GM19467 (cell line): ENCODE results near the gene TASP1.

Experiments used
- ATAC-seq: cut with Tn5 transposase; IDR thresholded peaks from one replicate; pipeline ENCODE4 v1.9.1; 2021; ENCODE audit warnings: mild to moderate bottlenecking, moderate library complexity; ENCODE audit not compliant: unreplicated experiment

The TASP1 gene

DNA sequence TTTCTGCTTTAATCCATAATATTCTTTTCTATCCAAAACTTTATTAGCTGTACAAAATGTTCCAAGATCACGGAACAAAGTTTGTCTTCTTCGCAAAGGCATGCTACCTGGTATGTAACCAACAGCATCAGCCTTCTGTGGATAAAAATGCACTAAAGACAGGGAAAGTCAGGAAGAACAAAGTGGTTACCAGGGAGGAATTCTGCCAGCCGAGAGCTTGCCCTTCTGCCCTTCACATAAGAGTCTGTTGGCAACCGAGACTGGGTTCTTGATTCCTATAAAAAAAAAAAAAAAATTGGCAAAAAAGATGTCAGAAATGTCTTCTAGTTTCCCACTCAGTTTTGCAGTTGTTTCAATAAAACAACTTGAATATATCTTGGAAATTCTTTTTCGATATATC lies 58.0 kb downstream of the TASP1 start:
- ATAC-seq: no peak

DNA sequence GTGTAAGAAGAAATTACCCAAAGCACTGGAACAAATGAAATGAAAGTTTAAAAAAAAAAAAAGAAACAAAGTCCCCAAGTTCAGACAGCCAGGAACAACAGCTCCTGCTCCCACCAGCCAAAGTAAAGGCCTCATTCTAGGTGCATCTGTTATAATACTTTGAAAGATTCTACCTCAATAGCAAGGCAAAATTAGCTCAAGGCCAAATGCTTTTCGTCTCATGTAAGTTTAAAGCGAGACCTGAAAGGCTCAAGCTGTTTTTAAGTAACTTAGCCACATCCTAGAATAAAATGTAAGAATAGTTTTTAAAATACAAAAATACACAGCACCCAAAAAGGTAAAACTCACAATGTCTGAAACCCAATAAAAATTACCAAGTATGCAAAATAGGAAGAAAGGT lies 64.7 kb downstream of the TASP1 start:
- no peak for ATAC-seq

DNA sequence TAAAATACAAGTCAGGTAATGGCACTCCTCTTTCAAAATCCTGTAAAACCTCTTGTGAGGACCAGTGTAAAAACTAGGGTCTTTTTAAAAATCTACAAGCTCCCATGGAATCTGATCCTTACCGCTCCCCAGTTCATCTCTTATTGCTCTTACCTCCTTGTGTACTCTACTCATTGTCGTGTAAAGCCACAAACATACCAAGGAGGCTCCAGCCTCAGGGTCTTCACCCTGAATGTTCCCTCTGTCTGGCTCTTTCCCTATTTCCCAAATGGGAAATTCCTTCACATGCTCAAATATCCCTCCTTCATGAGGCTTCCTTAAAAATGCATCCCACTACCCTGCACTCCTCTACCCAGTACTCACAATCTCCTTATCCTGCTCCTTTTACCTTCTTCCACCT lies 67.1 kb downstream of the TASP1 start:
- no peak for ATAC-seq

DNA sequence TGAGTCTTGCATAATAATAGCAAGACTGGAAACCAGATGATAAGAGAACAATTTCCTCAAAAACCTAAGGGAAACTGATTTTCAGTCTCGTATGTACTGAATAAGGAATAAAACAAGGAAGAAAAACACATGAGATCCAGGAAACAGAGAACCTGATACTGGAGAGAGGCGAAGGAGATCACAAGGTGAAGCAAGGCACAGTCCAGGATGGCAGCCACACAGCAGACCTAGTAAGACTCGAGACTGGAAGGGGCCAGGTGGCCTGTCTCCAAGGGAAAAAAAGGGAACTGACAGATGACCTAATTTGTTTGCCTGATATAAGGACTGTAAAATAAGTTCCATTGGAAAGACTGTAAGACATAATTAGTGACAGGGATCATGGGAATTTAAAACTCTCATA lies 71.1 kb downstream of the TASP1 start:
- ATAC-seq: no peak

DNA sequence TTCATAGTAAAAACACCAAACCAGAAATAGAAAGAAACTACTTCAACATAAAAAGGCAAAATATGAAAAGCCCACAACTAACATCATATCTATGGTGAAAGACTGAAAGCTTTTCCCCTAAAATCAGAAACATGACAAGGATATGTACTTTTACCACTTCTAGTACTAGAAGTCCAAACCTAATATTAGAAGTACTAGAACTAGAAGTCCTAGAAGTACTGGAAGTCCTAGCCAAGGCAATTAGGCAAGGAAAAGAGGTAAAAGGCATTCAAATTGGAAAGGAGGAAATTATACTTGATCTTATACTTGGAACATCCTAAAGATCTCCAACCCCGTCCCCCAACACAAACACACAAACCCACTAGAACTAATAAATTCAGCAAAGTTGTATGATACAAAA lies 74.9 kb downstream of the TASP1 start:
- ATAC-seq: no peak

DNA sequence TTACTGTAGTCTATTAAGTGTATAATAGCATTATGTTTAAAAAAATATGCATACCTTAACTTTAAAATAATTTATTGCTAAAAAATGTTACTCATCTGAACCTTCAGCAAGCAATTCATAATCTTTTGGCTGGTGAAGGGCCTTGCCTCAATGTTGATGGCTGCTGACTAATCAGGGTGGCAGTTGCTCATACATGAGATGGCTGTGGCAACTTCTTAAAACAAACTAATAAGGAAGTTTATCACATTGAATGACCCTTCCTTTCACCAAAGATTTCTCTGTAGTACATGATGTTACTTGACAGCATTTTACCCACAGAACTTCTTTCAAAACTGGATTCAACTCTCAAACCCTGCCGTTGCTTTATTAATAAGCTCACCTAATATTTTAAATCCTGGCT lies 84.0 kb downstream of the TASP1 start:
- ATAC-seq: no peak

DNA sequence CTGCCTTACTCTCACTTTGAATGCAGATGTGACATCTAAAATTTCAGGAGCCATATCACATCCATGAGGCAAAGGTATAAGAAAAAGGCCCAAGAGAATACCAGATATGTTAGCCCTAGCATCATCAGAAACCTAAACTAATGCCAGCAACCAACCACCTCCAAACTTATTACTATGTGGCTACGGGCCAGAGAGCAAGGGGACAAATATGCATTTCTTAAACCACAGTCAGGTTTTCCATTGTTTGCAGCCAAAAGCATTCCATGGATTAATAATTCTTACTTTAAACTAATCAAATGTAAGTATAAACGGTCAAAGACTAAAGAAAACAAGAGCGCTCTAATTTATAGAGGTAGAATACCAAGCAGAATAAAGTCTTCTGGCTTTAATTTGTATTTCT lies 84.7 kb downstream of the TASP1 start:
- no peak for ATAC-seq

DNA sequence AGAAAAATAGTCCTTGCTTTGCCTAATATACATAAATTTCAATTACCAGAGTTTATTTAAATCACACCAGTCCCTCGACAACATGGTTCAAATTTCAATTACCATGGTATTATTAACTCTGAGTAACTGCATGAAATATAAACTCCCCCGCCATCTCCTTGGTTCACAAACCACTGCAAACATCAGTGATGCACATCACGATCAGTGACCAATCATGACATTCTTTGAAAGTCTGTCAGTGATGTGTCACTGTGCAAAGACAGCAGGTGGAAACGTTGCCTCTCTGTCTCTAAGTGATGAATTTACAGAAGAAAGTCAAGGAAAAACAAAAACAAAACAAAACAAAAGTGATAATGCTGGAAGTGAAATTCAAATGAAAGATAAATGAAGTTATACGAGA lies 86.7 kb downstream of the TASP1 start:
- ATAC-seq: no peak

DNA sequence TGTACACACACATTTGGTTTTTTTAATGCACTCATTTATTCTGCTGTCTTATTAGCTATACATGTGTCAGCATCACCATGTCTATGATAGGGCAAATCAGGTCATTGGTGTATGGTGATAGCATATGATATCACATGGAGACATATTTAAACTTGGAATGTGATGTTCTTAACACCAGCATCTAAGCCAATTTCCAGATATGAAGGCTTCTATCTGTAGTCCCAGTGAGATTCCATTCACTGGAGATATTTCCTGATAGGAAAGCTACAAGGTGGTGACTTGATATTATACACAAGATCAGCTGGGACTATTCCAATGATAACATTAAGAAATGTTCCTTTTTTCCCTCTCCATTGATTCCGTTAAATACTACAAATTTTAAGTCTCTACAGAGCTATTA lies 89.3 kb downstream of the TASP1 start:
- no peak for ATAC-seq

DNA sequence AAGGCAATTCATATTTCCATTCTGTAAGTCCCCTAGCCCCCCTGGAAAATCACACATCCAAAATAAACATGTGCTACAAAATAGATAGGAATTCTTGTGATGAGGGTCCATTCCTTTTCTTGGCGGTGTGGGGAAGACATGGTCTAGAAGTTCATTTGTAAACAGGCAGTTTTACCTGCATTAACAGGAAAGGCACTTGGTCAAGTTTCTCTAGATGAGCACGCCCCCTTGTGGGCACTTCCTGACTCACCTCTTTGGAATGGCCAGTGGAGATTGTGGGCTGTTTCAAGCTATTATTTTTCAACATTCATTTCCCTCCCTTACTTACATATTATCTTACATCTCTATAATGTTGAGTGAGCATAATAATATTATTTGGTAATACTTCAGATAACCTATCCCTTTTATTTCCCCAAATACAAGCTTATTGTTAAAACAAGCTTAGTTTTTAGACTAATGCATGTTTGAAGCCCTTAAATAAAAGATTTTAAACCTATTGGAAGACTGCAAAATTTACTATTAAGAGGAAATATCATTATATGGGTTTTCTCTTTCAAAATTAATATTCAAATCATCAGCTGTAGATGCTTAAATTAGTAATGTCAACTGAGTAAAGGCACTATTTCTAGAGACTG lies 92.1 kb downstream of the TASP1 start:
- ATAC-seq: peak; percentile 80

DNA sequence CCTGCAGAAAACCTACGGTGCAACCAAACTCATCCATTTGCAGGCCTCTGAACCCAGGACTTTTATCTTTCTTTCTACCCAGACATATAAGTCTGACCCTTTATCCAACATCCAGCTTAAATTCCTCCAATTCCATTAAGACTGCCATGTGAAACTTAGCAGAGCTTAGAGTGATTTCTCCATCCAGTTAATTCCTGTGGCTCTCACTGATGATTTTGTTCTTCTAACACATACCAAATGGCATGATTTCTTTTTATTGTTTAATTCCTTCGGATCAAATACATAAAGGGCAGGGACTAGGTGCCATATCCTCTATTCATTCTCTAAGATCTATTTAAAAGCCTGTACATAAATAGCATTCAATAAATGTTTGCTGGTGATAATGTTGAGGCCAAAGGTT lies 92.9 kb downstream of the TASP1 start:
- ATAC-seq: no peak

DNA sequence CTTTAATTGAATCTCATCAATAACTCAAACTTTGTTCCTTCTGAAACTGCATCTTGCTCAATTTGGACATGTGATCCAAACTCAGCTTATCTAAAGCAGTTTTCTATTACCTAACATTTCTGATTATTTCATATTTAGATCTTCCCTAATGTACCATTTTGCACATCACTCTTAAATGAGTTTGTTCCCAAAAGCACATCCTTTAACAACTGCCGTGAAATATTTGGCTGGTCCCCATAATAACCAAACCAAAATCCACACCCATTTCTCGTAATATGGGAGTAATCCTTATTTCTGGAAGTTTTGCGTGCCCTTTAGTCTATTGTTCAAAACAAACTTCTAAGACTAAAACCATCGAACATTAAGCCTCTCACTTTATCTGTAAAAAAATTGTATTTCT lies 94.9 kb downstream of the TASP1 start:
- ATAC-seq: no peak

DNA sequence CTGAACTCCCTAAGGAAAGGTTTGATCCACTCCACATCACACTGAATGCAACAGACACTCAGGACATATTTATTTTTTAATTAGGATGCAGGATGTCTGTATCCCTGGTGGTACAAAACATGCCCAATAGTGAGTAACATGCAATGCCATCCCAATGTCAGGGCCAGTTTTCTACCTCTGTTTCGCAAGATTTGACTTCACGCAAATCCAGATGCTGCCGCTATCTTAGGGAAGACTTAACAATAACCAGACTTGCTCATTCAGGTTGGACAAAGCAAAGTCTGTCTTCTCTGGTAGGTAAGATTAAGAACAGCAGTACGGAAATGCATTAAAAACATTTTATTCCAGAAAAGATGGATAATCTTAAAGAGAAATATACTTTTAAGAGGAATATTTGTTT lies 103.1 kb downstream of the TASP1 start:
- ATAC-seq: no peak

DNA sequence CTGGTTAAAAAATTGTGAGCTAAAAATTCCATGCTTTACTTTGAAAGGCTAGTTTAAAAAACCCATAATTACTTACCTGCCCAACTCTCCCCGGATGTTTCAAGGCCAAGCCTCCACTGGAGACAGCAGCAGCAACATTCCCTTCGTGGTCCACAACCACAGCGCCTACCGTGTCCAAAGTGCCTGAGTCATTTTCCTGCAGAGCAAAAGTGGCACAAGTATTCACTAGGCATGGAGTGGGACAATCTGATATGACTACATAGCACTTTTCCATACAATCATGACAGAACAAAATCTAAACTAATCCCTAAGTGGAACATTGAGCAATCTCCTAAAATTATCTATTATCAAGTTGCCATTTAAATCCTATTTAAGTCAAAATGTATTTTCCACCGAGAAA lies 104.8 kb downstream of the TASP1 start:
- ATAC-seq: no peak

DNA sequence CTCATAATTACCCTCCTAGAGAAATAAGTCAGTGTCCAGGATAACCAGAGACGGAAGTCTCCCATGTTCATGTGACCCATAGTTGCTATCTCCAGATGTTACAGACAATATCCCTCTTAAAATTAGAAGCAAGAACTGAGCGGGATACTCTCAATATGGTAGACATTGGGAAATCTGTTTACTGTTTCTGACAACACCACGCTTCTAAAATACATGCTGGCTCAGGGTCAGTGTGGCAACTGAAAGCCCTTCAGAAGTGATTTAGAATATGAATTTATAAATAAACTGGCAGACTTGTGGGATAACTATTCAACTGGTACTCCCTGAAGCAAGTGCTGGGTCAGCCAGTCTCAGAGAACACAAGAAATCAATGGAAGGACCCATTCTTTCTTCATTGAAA lies 108.6 kb downstream of the TASP1 start:
- no peak for ATAC-seq

DNA sequence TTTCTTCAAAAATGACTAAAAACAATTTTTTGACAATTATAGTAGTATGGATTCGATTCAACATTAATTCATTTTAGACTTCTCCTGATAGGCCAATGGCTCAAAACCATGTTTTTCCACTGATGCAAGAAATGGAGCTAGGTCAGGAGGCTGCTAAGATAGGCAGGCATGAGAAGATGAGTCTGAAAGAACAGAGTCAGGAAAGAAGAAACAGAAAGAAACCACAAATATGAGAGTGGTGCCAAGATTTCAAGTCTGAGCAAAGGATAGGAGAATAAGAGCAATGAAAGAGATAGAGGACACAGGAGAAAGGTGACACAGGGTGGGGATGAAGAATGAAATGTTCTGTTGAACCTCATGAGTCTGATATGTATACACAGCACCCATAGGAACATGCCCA lies 112.2 kb downstream of the TASP1 start:
- no peak for ATAC-seq

DNA sequence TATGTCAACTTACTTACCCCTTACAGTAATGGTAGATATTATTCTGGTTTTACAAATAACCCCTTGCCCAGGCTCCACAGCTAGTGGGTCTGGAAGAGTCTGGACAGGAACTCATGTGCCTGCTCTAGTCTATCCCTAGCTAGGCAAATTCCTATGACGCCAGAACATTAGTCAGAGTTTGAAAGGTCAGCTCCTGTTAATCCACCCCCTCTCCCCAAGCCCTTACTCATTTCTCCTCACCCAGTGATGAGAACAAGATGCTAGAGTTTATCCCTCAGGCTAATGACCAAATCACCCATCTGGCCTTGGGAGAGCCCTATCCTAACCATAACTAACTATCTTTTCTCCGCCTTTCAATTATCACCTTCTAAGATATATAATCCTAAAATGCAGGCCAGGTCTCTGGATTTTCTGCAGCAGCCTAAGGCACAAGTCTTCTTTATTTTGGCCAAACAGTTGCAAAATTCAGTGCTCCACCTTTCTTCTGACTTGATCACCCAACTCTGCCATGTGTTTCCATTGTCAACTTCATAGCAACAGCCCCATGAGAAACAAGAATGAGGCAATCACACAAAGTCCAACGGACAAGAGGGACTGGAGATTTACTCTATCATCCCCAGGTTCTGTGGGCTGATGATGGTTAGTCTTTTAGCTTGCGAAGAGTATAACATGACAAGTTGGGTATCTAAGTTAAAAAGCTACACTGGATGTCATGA lies 113.3 kb downstream of the TASP1 start:
- ATAC-seq: no peak

DNA sequence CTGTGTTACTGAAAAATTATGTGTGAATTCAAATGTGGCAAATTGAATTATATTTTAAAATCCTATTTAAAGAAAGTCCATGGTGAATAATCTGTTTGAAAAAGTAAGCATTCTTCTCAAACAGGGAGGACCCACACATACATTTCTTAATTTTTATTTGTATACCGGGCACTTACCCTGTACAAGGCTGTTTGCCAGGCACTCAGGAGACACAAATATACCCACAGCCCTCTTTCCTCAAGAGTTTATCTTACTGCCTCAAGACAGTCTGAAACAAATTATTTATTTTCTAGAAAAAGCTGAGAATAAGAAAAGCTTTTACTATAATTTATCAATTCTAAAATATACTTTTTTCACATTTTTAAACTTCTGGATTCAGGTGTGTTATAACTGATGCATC lies 114.4 kb downstream of the TASP1 start:
- ATAC-seq: no peak

DNA sequence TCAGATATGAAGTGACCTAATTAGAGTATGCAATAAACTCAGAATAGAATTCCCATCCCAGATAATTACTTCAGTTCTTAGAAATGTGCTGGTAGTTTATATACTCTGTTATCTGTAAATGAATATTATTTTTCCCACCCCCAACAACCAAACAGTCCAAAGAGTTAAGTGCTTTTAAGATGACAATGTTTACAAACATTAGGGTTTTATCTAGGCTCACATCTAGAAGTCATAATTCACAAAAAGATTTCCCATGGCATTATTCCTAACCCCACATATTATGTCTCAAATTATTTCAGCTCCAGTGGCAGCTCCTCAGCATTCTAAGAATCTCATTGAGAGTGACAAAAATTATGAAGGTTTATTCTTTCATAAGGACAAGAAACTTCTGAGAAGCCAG lies 120.9 kb downstream of the TASP1 start:
- no peak for ATAC-seq

DNA sequence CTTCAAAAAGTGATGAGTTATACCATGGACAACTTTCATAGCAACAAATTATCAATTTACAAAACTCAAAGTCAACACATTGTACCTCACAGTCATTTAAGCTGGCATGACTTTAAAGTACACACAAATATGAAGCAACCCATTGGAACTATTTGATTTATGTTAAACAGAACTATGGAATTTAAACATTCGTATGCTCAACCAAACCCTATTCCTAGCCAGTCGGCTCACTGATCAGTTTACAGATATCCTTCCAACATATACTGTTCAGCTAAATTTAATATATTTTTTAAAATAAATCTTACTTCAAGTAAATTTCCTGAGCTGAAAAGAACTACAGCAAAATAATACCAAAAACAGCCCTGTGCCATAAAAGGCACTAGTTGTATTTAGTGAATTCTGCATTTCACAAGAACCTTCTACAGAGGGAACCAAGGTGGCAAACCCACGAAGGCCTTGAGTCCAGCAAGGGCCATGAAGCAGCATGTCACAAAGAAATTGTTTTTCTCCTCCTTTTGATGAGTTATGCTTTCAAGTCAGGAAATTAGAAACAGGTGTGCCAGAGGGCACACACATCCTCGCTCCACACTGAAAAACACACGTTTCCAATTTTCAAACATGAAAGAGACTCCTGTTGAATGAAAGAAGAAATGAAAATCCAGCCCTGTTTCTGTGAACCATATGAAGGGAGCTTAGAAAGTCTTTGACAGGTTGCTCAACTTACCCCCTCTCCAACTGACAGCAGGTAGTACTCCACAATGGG lies 122.8 kb downstream of the TASP1 start:
- no peak for ATAC-seq

DNA sequence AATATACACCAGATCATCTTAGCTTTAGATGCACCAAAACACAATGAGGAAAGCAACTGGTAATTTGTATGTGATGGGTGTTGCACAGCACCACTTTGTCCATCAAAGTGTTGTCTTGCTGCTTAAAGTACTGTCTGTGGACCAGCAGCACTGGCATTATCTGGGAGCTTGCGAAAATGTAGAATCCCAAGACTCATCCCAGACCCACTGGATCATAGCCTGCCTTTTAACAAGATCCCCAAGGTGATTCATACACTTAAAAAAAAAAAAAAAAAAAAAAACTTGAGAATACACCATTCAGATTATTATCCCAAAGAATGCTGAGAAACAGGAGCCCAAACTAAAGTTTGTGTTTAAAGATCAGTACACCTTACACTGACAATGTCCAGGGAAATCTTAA lies 123.4 kb downstream of the TASP1 start:
- no peak for ATAC-seq

DNA sequence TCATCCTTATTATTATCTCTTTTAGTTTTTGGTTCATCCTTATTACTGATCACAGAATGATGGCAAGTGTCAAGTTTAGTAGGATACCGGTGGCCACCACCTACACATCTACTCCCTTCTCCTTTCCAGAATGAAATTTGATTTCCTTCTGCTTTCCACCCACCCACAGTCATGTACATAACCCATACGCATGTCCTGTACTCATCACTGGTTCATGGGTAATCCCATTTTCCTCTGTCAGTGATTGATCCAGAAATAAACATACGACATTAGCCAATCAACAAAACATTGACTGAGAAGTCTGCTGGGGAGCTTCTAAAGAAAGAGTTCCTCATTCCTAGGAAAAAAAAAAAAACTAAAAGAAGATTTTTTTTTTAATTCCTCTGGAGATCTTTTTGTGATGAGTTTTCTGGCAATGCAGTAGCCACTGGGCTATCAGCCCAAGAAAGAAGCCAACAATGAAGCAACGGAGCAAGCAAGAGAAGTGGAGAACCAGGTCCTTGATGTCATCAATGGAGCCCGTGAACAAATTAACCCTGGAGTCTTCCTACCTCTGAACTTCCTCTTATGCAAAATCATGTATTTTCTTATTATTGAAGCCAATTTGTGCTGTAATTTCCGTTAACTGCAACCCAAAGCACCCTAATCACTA lies 127.8 kb downstream of the TASP1 start:
- ATAC-seq: no peak
